Mesenchymal stem cell (in vitro differentiated cells and primary cell): ENCODE measurements around the gene NR4A1.
A peak's percentile ranks its signal among the peaks of the same experiment; 100 is the strongest.

Source experiments
- DNase-seq: peaks from one replicate; pipeline ENCODE4 v3.0.0-alpha.2; 2013
- H2AFZ ChIP-seq: one replicate; pipeline ENCODE4 v1.6.1; 2013; ENCODE audit warnings: low read depth, mild to moderate bottlenecking, control low read depth, inconsistent platforms, low read length, moderate library complexity
- H2AK5ac ChIP-seq: 2 replicates; pipeline ENCODE4 v1.6.1; 2013; ENCODE audit warnings: low read length, moderate library complexity, mild to moderate bottlenecking, inconsistent platforms; ENCODE audit not compliant: severe bottlenecking
- H2BK120ac ChIP-seq: one replicate; pipeline ENCODE4 v1.6.1; 2013; ENCODE audit warnings: low read depth, mild to moderate bottlenecking, inconsistent platforms, low read length, moderate library complexity
- H2BK12ac ChIP-seq, 2 experiments: one replicate each; pipeline ENCODE4 v1.6.1; 2013; ENCODE audit warnings: inconsistent platforms in 2 of 2, low read length in 2 of 2, mild to moderate bottlenecking in 2 of 2, moderate library complexity in 2 of 2, control low read depth in 1 of 2
- H2BK15ac ChIP-seq: one replicate; pipeline ENCODE4 v1.6.1; 2013; ENCODE audit warnings: mild to moderate bottlenecking, low read depth, inconsistent platforms; ENCODE audit not compliant: poor library complexity, severe bottlenecking
- H2BK5ac ChIP-seq: 2 replicates; pipeline ENCODE4 v1.6.1; 2013; ENCODE audit warnings: low read depth, mild to moderate bottlenecking, low read length, control low read depth, inconsistent platforms; ENCODE audit not compliant: poor library complexity, severe bottlenecking
- H3K14ac ChIP-seq, 2 experiments: one replicate each; pipeline ENCODE4 v1.6.1; 2013; ENCODE audit warnings: inconsistent platforms in 2 of 2, low read length in 2 of 2, control low read depth in 1 of 2, mild to moderate bottlenecking in 1 of 2, moderate library complexity in 1 of 2
- H3K18ac ChIP-seq, 2 experiments: one replicate each; pipeline ENCODE4 v1.6.1; 2013; ENCODE audit warnings: inconsistent platforms in 2 of 2, low read length in 2 of 2, control low read depth in 1 of 2, low read depth in 1 of 2, mild to moderate bottlenecking in 1 of 2
- H3K23ac ChIP-seq, 2 experiments: one replicate each; pipeline ENCODE4 v1.6.1; 2013; ENCODE audit warnings: inconsistent platforms in 2 of 2, low read length in 2 of 2, mild to moderate bottlenecking in 2 of 2, moderate library complexity in 2 of 2, control low read depth in 1 of 2
- H3K27ac ChIP-seq: 2 replicates; pipeline ENCODE4 v1.5.1; 2013; ENCODE audit warnings: mild to moderate bottlenecking, moderate library complexity, low read length, control low read depth, inconsistent platforms; ENCODE audit not compliant: poor library complexity, severe bottlenecking
- H3K27me3 ChIP-seq, 2 experiments: 2 replicates each; pipeline versions ENCODE4 v1.6.1 to v1.7.0; 2013; ENCODE audit warnings: low read length in 2 of 2, mild to moderate bottlenecking in 2 of 2, moderate library complexity in 2 of 2, control low read depth in 1 of 2, inconsistent platforms in 1 of 2; ENCODE audit not compliant: control insufficient read depth in 1 of 2, insufficient read depth in 1 of 2
- H3K36me3 ChIP-seq, 2 experiments: 2 replicates each; pipeline versions ENCODE4 v1.6.1 to v1.7.0; 2013; ENCODE audit warnings: low read length in 2 of 2, control low read depth in 1 of 2, inconsistent platforms in 1 of 2, low read depth in 1 of 2, mild to moderate bottlenecking in 1 of 2; ENCODE audit not compliant: insufficient read depth in 2 of 2, control insufficient read depth in 1 of 2
- H3K4ac ChIP-seq, 2 experiments: one replicate each; pipeline ENCODE4 v1.6.1; 2013; ENCODE audit warnings: inconsistent platforms in 2 of 2, low read length in 2 of 2, mild to moderate bottlenecking in 2 of 2, moderate library complexity in 2 of 2, control low read depth in 1 of 2, low read depth in 1 of 2
- H3K4me1 ChIP-seq: 2 replicates; pipeline ENCODE4 v1.6.1; 2013; ENCODE audit warnings: low read depth, low read length, control low read depth; ENCODE audit not compliant: control insufficient read depth, insufficient read depth
- H3K4me2 ChIP-seq: 2 replicates; pipeline ENCODE4 v1.6.1; 2013; ENCODE audit warnings: low read length, mild to moderate bottlenecking, inconsistent platforms; ENCODE audit not compliant: poor library complexity, severe bottlenecking
- H3K4me3 ChIP-seq, 2 experiments: 2 replicates each; pipeline versions ENCODE4 v1.5.1 to v1.7.0; 2013; ENCODE audit warnings: low read length in 2 of 2, mild to moderate bottlenecking in 2 of 2, control low read depth in 1 of 2, low read depth in 1 of 2; ENCODE audit not compliant: insufficient read depth in 1 of 2
- H3K79me1 ChIP-seq: replicated peaks from 2 replicates; pipeline ENCODE4 v1.6.1; 2013; ENCODE audit warnings: mild to moderate bottlenecking, control low read depth, low read length, inconsistent platforms; ENCODE audit not compliant: poor library complexity, severe bottlenecking
- H3K9ac ChIP-seq: 2 replicates; pipeline ENCODE4 v1.7.0; 2013; ENCODE audit warnings: mild to moderate bottlenecking, low read length, moderate library complexity
- H3K9me3 ChIP-seq: 2 replicates; pipeline ENCODE4 v1.7.0; 2013; ENCODE audit warnings: mild to moderate bottlenecking, low read length; ENCODE audit not compliant: control insufficient read depth
- H4K8ac ChIP-seq: one replicate; pipeline ENCODE4 v1.6.1; 2013; ENCODE audit warnings: inconsistent platforms, mild to moderate bottlenecking, low read length, moderate library complexity
- H4K91ac ChIP-seq: one replicate; pipeline ENCODE4 v1.6.1; 2013; ENCODE audit warnings: mild to moderate bottlenecking, low read length, inconsistent platforms
- WGBS: methylation state at CpG from one replicate; pipeline ENCODE4 v1.1.7; 2013; ENCODE audit warnings: mixed read lengths; 5-methylcytosine and 5-hydroxymethylcytosine counted together

NR4A1 gene

GRCh38 chr12:52018433-52019112 lies 32.7 kb upstream of the NR4A1 start:
- no peak overlapping the region for H2AFZ ChIP-seq
- no peak overlapping the region for H4K8ac ChIP-seq
- no peak overlapping the region for H2BK120ac ChIP-seq
- 91% methylated on average over 3 of the region's 4 CpGs for WGBS
- no peak overlapping the region for H3K18ac ChIP-seq
- H2BK5ac ChIP-seq: no peak overlapping the region
- H3K36me3 ChIP-seq: peaks cover 18 to 20% of the 10 kb centered on the region in 2 experiments
- DNase-seq: no peak
- H3K4me2 ChIP-seq: peak overlapping the region; percentile 17
- H3K9me3 ChIP-seq: no peaks in the 10 kb centered on the region
- no peak overlapping the region for H3K27ac ChIP-seq
- H2BK15ac ChIP-seq: no peak overlapping the region
- no peak overlapping the region for H3K23ac ChIP-seq
- H3K79me1 ChIP-seq: no peaks in the 10 kb centered on the region
- no peak overlapping the region for H4K91ac ChIP-seq
- H3K14ac ChIP-seq: no peak overlapping the region
- no peak overlapping the region for H2BK12ac ChIP-seq
- peak overlapping the region; percentile 43 for H2AK5ac ChIP-seq
- peaks cover 0 to 20% of the 10 kb centered on the region in 2 experiments for H3K27me3 ChIP-seq
- no peak overlapping the region for H3K9ac ChIP-seq
- H3K4me1 ChIP-seq: peaks cover 34% of the 10 kb centered on the region
- H3K4me3 ChIP-seq: no peak overlapping the region
- no peak overlapping the region for H3K4ac ChIP-seq

GRCh38 chr12:52019113-52019770 lies 32.0 kb upstream of the NR4A1 start:
- H3K79me1 ChIP-seq: no peaks in the 10 kb centered on the region
- no peak for DNase-seq
- no peak overlapping the region for H3K18ac ChIP-seq
- peaks cover 11 to 16% of the 10 kb centered on the region in 2 experiments for H3K36me3 ChIP-seq
- H2AFZ ChIP-seq: no peak overlapping the region
- H2BK5ac ChIP-seq: no peak overlapping the region
- H3K23ac ChIP-seq: no peak overlapping the region
- no peak overlapping the region for H3K4ac ChIP-seq
- H3K4me1 ChIP-seq: peaks cover 32% of the 10 kb centered on the region
- H2BK15ac ChIP-seq: no peak overlapping the region
- no peak overlapping the region for H3K9ac ChIP-seq
- H3K27me3 ChIP-seq: peaks cover 0 to 20% of the 10 kb centered on the region in 2 experiments
- H2AK5ac ChIP-seq: no peak overlapping the region
- no peak overlapping the region for H2BK120ac ChIP-seq
- no peak overlapping the region for H3K4me3 ChIP-seq
- no peak overlapping the region for H2BK12ac ChIP-seq
- no peak overlapping the region for H4K8ac ChIP-seq
- no peak overlapping the region for H3K27ac ChIP-seq
- H3K14ac ChIP-seq: no peak overlapping the region
- 80% methylated on average over 10 of the region's 13 CpGs for WGBS
- no peak overlapping the region for H4K91ac ChIP-seq
- H3K9me3 ChIP-seq: no peaks in the 10 kb centered on the region
- H3K4me2 ChIP-seq: peak overlapping the region; percentile 17

GRCh38 chr12:52020539-52021336 lies 30.5 kb upstream of the NR4A1 start:
- H4K8ac ChIP-seq: peak overlapping the region; percentile 82
- no peak overlapping the region for H4K91ac ChIP-seq
- H3K4me3 ChIP-seq: no peak overlapping the region
- H3K4ac ChIP-seq: no peak overlapping the region
- no peak overlapping the region for H3K18ac ChIP-seq
- H3K27ac ChIP-seq: no peak overlapping the region
- H3K36me3 ChIP-seq: peaks cover under 1 to 3% of the 10 kb centered on the region in 2 experiments
- no peaks in the 10 kb centered on the region for H3K79me1 ChIP-seq
- no peak overlapping the region for H2AFZ ChIP-seq
- peak overlapping the region; percentile 12 for H2BK15ac ChIP-seq
- 13% methylated on average over 7 of the region's 9 CpGs for WGBS
- no peak overlapping the region for H3K23ac ChIP-seq
- no peak overlapping the region for H2BK120ac ChIP-seq
- peak; percentile 74 for DNase-seq
- no peak overlapping the region for H3K14ac ChIP-seq
- no peaks in the 10 kb centered on the region for H3K9me3 ChIP-seq
- no peak overlapping the region for H3K9ac ChIP-seq
- H2BK12ac ChIP-seq: peak overlapping the region in 1 of 2 experiments; percentile 23
- peaks cover 0 to 20% of the 10 kb centered on the region in 2 experiments for H3K27me3 ChIP-seq
- H3K4me1 ChIP-seq: peaks cover 35% of the 10 kb centered on the region
- no peak overlapping the region for H3K4me2 ChIP-seq
- no peak overlapping the region for H2BK5ac ChIP-seq
- no peak overlapping the region for H2AK5ac ChIP-seq

- H2BK5ac ChIP-seq: no peak overlapping the region
- no peak overlapping the region for H3K4ac ChIP-seq
- peaks cover 38% of the 10 kb centered on the region for H3K4me1 ChIP-seq
- H3K4me3 ChIP-seq: peak overlapping the region; percentile 59 to 75
- peak overlapping the region; percentile 94 for H3K4me2 ChIP-seq
- no peak overlapping the region for H2BK120ac ChIP-seq
- no peak overlapping the region for H2AK5ac ChIP-seq
- H3K9me3 ChIP-seq: no peaks in the 10 kb centered on the region
- H4K91ac ChIP-seq: peak overlapping the region; percentile 52
- H3K18ac ChIP-seq: no peak overlapping the region
- DNase-seq: no peak
- H4K8ac ChIP-seq: peak overlapping the region; percentile 27
- H3K36me3 ChIP-seq: no peaks in the 10 kb centered on the region
- H2BK15ac ChIP-seq: no peak overlapping the region
- no peaks in the 10 kb centered on the region for H3K79me1 ChIP-seq
- no peak overlapping the region for H3K27ac ChIP-seq
- H3K14ac ChIP-seq: peak overlapping the region in 1 of 2 experiments; percentile 31
- no peak overlapping the region for H3K9ac ChIP-seq
- no peak overlapping the region for H2BK12ac ChIP-seq
- H3K23ac ChIP-seq: no peak overlapping the region
- H2AFZ ChIP-seq: peak overlapping the region; percentile 40
- H3K27me3 ChIP-seq: peaks cover 0 to 20% of the 10 kb centered on the region in 2 experiments
- 11% methylated on average over 11 of the region's 14 CpGs for WGBS
Observed at GRCh38 chr12:52022841-52023181, 28.4 kb upstream of the NR4A1 start.
